HG02973 (cell line): ENCODE results near the gene PGK2.
A peak's percentile ranks its signal among the peaks of the same experiment; 100 is the strongest.
"Not testable (repeated sequence)": the region's sequence is repeated elsewhere in the genome, so short reads cannot be mapped to it uniquely, and the experiment has no call there.

ENCODE experiments used
- ATAC-seq: cut with Tn5 transposase; IDR thresholded peaks from one replicate; pipeline ENCODE4 v1.9.1; 2021; ENCODE audit warnings: moderate library complexity; ENCODE audit not compliant: unreplicated experiment

The PGK2 gene

GRCh38 chr6:49787176-49787575, at the start of gene PGK2:
Gene PGK2 (minus strand): TSS chr6:49787285. CDS start chr6:49787187, 98 bp downstream.
- ATAC-seq: no peak

- ATAC-seq: no peak
These were observed 48.1 kb upstream of the PGK2 start for GRCh38 chr6:49835140-49835539.

- no peak for ATAC-seq
These were observed 46.3 kb upstream of the PGK2 start for GRCh38 chr6:49833386-49833785.

DNA sequence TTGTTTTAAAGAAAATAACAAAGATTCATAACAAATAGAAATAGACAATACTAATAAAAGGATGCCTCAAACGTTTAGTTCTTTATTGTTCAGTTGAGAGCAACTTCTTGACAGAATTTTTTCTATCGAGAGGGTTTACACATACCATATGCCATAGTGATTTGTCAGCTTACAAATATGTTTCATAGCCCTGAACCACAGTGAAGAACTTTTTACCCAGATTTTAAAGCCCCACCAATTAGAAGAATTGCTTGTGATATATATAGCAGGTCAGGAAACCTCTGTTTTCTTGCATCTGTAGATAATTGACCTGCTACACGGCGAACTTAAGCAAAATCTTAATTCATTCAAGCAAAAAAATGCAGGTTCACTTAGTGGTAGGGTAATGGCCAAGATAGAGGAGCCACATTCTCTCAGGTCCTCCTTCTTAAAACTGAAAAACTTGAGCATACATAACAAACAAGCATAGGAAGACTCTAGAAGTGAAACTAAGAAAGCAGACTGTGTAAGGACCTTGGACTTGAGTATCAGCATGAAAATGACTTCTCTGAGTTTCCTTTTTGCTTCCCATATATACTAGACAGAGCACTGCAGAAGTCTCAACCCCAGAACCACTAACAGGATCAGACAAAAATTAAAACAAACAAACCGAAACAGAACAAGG, 39.8 kb upstream of the PGK2 start:
- peak; percentile 98 for ATAC-seq

- ATAC-seq: no peak
These were observed 28.1 kb upstream of the PGK2 start for GRCh38 chr6:49815166-49815565.

DNA sequence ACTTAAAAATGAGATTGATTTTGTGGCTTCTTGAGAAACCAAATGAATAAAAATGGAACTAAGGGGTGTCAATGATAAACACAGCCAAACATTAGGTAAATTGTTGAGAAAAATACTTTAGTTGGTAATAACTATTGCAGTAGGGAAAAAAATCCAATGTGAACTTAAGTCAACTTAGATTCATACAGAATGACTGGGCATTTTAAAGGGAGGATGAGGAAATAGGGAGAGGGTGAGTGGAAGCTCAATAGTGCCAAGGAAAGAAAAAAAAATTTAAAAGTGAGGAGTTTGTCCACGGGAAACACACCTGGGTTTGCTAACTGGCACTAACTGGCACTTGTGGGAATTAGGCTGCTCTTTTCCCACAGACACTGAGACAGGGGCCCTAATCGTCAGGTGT, 26.2 kb upstream of the PGK2 start:
- no peak for ATAC-seq

DNA sequence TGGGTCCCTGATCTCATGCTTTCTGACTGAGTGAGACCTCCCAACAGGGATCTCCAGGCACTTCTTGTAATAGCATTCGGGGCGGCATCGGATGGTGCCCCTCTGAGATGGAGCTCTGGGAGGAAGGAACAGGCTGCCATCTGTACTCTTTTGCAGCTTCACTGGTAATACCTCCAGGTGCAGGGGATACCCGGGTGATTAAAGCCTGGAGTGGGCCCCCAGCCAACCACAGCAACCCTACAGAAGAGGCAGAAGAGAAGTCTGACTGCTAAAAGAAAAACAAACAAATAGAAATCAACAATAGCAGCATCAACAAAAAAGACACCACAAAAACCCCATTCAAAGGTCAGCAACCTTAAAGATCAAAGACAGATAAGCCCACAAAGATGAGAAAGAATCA, 19.1 kb upstream of the PGK2 start:
- ATAC-seq: no peak

DNA sequence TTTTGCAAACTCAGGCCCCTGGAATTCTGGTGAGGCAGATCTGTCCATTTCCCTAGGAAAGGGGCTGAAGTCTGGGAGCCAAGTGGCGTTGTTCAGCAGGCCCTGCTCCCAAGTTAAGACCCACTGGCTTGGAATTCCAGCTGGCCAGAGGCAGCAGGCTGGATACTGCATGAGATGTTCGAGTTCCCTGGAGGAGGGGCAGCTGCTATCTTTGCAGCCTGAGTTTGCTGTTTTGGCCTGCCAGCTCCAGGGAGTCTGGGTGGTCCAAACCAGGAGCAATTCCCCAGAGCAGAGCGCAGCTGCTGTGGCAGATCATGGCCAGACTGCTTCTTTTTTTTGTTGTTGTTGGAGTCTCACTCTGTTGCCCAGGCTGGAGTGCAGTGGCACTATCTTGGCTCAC, 18.2 kb upstream of the PGK2 start:
- no peak for ATAC-seq

GRCh38 chr6:49801525-49801924, 14.4 kb upstream of the PGK2 start:
- no peak for ATAC-seq

DNA sequence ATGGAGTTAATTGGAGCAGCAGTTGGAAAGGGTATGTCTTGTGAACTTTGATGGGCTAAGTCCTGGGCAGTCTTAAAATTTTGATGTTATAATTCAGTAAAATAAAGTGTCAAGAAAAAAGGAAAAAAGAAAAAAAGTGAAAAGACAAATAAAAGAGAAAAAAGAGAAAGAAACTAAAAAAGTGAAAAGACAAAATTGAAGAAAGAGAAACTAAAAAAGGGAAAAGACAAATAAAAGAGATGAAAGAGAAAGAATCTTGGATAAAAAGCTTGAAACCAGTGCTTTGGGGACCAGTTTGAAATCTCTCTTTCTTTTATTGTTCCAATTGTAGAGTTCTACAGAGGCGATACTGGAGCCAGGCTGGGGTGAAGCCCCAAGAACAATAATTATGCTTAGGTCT, 12.0 kb upstream of the PGK2 start:
- no peak for ATAC-seq

GRCh38 chr6:49796842-49797455, 9.9 kb upstream of the PGK2 start:
- ATAC-seq: not testable (repeated sequence)

DNA sequence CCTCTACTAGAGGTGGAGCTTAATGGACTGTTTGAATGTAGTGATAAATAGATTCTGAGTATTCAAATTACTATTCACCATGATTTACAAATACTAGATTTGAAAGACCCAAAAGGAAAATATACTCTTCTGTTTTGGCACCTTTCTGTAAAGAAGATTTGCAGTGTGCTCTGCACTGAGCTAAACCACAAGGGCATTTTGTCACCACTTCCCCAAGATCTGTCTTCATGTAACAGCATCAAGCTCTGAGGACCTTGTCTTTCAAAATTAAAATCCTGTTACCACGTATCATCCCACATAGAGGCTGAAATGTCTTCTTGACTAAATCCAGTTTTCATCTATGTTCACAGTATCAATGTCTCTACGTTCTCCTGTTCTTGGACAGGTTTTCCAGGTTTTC, 3.3 kb upstream of the PGK2 start:
- no peak for ATAC-seq

GRCh38 chr6:49784272-49784671, 2.8 kb downstream of the PGK2 start:
- no peak for ATAC-seq

- ATAC-seq: no peak
These were observed 4.4 kb downstream of the PGK2 start for GRCh38 chr6:49782725-49783124.

GRCh38 chr6:49782293-49782692, 4.8 kb downstream of the PGK2 start:
- no peak for ATAC-seq

DNA sequence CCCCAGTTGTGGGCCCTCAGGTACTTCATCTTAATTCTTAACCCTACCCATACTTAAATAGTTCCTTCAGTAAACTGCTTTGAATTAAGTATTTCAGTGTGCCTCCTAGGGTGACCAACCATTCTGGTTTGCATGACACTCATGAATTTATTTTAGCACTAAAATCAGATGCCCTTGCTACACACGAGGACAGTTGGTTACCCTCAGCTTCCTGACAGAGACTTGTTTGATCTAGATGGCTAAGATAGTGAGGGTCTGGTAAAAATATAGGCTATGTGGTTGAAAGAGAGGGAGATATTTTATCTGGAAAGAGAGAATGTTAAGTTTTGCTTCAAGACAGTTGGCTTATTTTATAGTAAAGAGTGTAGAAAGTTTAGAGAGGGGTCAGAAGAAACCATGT, 10.6 kb downstream of the PGK2 start:
- ATAC-seq: no peak

DNA sequence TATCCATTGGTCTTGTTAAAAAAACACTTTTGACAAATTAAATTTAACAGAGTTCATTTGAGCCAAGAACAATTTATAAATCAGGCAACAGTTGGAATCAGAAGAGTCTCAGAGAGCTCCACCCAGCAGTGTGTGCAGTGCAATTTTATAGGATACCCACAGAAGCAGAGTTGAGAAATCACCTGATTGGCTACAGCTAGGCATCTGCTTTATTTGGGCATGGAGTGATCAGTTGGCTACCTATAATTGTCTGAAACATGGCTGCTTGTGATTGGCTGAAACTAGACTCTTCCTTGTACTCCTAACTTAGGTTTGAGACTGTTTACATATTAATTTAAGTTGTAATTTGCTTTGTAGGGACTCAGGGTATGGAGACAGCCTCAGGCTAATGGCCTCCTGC, 12.0 kb downstream of the PGK2 start:
- no peak for ATAC-seq

DNA sequence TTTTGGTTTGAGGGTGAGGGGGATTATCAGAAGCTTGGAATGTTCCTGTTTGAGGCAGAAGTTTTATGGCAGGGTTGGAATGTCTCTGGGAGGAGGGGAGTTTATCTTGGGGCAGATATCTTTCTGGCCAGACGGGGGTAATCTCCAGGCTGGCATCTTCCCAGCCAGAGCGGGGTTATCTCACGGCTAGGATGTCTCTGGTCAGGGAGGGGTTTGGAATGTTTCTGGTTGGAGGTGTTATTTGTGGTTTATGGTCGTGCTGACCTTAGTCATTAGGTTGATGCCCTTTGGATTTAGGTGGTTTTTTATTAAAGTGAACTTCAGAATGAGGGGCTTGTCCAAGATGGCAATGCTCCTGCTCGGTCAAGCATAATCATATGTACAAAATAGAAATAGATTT, 14.8 kb downstream of the PGK2 start:
- no peak for ATAC-seq

DNA sequence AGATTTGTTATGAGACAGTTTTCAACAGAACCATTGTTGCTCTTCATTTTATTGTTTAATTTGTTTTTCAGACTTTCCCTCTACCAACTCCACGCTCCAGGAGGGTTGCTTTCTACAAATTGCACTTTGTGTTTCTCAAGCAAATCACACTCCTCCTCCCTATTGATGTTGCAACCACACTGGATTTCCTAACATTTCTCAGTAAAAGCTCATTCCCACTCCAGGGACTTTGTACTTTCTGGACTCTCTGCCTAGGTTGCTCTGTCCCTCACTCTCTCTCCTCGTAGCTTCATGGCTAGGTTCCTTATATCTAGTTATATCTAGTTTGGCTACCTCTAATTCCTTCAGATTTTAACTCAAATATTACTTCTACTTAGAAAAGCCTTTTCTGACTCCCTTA, 20.3 kb downstream of the PGK2 start:
- no peak for ATAC-seq

DNA sequence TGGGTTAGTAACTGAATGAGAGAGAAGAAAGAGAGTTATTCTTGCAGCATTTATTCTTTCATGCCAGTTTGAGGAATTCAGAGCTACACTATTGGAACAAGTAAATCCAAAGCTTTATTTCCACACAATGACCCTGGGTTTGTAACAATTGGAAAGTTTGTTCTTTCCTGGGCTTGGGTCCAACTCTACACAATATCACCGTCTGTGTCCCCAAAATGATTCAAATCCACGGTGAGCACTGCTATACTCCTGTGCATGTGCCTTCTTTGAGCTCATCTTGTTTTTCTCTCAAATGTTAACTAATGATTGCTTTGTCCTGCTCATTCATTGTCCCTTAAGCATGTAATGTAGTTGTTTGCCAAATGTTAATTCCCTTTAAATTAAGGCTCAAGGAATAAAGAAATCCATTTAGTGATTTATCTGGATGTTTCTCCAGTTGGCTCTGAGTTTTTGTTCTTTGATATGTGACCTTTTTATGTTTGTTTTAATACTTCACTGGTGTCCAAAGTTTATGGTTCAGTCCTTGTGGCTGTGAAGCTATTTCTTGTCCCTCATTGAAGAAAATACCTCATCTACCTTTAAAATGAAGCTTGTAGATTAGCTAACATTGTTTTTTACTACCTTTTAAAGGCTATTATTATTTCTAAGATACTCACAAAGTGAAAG, 22.4 kb downstream of the PGK2 start:
- no peak for ATAC-seq

DNA sequence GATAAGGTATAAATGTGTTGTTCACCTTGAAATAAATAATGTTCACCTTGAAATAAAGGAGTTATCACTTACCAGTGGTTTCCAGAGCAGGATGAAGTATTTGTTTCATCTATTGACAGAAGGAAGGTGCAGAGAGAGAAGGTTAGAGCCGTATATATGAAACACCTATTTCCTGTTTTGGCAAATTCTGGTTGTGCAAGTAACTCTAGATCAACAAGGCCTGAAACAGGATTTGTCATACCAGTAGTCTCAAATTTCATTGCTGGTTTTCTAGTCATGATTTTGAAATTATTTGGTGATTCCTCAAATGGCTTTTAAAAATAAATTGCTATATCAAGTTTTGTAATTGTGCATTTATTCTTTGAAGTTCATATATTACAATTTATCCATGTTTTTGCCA, 42.8 kb downstream of the PGK2 start, which contains the start of gene CRISP3:
CRISP3 (minus strand) TSS at position 130 of the 400 bp plus-strand sequence; CDS start at position 109, 21 bp downstream.
- no peak for ATAC-seq

DNA sequence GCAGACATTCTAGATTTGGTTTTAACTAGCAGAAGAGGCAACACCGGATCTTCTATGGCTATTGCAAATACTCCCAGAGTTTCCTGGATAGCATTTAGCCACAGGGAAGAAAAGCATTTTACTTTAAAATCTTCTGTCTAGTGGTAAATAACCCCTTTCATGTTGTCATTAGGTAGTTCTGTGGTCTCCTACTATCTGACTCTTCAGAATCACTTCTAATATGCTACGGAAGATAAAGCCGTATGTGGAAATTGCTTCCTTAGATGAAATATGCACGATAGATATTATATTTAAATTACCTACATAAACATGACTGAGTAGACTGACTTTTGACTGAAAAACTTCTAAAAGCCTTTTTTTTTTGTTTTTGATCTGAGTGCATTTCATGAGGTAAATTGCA, 43.7 kb downstream of the PGK2 start:
- no peak for ATAC-seq
